ENCODE results near the gene HEY2.

GRCh38 chr6:125738276-125738675 is 11.2 kb upstream of the HEY2 start:
- TF ChIP-seq CTCF (IDR thresholded peaks at IDR 0.05) = no peak
- TF ChIP-seq MAFK (IDR thresholded peaks at IDR 0.05; ENCODE audit: partially characterized antibody) = no peak
- TF ChIP-seq CBX2 (IDR thresholded peaks at IDR 0.05; ENCODE audit: borderline replicate concordance, low read depth) = no peak
- TF ChIP-seq RAD21 (conservative IDR thresholded peaks at IDR 0.05 in 1 of 2, IDR thresholded peaks at IDR 0.05 in 1 of 2) = no peak
- TF ChIP-seq CEBPB (IDR thresholded peaks at IDR 0.05) = no peak
- no peak for TF ChIP-seq CHD4 (IDR thresholded peaks at IDR 0.05; ENCODE audit: borderline replicate concordance)
- no peak for TF ChIP-seq EP300 (IDR thresholded peaks at IDR 0.05)
- no peak for TF ChIP-seq POLR2A (IDR thresholded peaks at IDR 0.05; ENCODE audit: low read length)
- no peak for TF ChIP-seq SREBF2 (IDR thresholded peaks at IDR 0.05)
- no peak for TF ChIP-seq EHF (CRISPR knock-in tag; IDR thresholded peaks at IDR 0.05)
- TF ChIP-seq EHMT2 (IDR thresholded peaks at IDR 0.05; ENCODE audit: low read depth) = no peak
- no peak for TF ChIP-seq HMGXB4 (CRISPR knock-in tag; IDR thresholded peaks at IDR 0.05; ENCODE audit: borderline replicate concordance)
- TF ChIP-seq SMC3 (IDR thresholded peaks at IDR 0.05) = no peak
- TF ChIP-seq ATOH8 (CRISPR knock-in tag; IDR thresholded peaks at IDR 0.05; ENCODE audit: low read depth) = no peak

Data from A549 (cell line).